NCI-H345 treated with DMSO at 0.1 percent for 48 hours (cell line): Measurements from ENCODE around the gene SUGP1.

Experiments used
- DNase-seq: peaks from one replicate; lab custom pipeline; 2025; ENCODE audit not compliant: unreplicated experiment; lab: John Stamatoyannopoulos, UW

Gene SUGP1

GRCh38 chr19:19342086-19343015, 22.0 kb upstream of the SUGP1 start:
- DNase-seq, result no peak

GRCh38 chr19:19341026-19341425, 20.7 kb upstream of the SUGP1 start:
- no peak for DNase-seq

GRCh38 chr19:19338082-19338481, 17.8 kb upstream of the SUGP1 start:
- no peak for DNase-seq

DNA sequence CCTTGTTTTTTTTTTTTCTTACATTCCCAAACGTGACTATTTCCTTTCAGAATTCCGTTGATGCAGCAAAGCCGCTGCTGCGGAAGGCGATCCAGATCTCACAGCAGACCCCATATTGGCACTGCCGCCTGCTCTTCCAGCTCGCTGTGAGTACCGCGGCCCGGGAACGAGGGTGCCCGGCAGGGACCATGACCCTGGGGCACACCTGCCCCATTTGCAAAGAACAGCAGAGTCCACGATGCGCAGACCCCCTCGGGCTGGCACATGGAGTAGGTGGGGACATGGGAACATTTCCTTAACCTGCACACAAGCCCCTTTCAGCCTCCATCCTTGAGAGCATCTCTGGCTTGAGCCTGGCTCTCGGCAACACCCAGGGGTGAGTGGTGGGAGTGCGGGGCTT, 16.8 kb upstream of the SUGP1 start:
- DNase-seq, result no peak

DNA sequence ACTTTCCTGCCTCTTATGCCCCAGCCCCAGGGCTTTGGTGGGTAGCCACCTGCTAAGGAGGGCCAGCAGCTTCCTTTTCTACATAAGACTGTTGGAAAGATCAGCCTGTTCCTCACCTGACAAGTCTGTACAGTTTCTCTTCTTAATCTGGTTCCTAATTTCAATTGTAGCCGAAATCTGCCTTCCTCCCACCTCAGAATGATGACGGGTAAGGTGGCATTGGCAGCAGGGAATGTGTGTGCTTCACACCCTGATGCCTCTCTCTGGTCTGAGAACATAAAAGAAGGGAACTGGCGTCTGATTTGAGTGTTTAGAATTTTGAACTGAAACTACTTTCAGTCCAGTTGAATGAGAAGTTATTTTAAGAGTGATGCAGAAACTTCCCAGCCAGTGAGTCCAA, 16.3 kb upstream of the SUGP1 start:
- no peak for DNase-seq

DNA sequence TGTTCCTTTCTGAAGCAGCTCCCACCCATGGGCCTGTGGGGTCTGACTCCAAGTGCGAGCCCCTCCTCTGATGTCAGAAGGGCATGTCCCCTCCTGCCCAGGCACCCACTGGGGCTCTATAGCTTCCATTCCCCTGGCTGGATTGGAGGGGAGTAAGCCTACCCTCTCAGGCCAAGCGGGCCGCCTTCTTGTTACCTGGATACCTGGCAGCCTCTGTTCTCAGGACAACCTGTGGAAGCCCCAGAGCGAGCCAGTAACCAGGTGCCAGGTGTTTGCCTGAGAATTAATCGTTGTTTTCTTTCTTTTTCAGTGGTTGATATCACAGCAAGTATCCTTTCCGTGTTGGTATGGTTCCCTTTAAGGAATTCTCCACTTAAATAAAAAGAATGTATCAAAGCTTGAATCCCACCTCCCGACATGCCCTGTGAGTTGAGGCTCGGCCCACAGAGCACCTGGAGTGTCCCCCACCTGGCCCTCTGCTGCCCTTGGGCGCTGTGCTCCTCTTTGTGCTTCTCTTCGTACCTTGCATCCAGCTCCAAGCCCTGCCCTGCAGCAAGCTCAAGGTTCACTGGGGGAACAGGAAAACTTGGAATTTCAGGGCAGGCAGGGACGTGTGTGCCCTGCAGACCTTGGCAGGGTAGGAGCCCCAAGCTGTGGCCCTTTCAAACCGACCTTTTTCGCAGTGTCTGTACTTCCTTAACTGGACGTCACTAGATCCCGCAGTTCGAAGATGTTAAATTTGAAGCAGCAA, 15.3 kb upstream of the SUGP1 start:
- DNase-seq, result no peak

DNA sequence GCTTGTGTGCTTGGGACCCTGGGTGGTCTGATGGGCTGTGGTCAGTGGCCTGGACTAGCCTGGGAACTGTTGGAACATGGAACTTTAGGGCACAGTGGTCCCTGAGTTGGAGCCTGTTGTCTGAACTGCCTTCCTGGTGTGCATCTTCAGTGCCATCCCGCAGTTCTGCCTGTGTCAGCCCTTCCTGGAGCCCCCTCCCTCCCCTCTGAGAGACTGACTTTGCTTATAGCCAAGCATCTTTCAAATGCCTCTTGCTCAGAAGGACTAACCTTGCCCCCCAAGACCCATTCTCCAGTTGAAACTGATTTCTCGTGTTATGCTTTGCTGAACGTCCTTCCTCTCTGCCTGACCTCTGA, 14.7 kb upstream of the SUGP1 start:
- no peak for DNase-seq

GRCh38 chr19:19334063-19334988, 14.0 kb upstream of the SUGP1 start:
- no peak for DNase-seq

DNA sequence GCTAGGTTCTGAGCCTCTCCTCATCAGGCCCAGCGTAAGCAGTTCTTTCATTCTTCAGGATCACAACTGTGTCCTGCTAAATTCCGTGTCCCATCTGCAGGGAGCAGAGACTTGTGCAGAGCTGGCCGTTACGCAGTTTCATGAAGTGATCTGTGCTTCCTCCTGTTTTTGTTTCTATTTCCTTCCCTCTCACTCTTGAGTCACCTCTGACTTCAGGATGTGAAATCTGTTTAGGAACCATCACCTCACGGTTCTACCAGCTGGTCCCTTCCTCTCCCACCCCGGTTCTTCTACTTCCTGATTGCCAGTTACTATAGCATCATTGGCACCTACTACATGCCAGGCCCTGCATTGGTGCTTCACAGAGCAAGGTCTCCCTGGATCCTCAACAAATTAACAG, 8.8 kb upstream of the SUGP1 start:
- DNase-seq, result no peak

DNA sequence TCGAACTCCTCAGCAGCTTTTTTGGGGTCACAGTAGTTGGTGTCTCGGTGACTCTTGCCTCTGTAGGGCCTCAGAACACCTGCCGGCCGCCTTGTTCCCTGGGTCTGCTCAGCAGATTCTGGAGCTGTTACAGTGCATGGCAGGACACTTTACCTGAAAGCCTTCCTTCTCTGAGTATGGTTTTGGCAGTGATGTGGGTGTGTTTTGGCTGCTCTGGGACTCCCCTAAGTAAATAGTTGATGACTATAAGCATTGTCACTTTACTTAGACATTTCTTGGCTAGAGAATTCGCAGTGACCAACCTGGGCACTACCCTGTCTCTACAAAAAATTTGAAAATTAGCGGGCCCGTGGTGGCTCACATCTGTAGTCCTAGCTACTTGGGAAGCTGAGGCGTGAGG, 7.4 kb upstream of the SUGP1 start:
- DNase-seq, result no peak

DNA sequence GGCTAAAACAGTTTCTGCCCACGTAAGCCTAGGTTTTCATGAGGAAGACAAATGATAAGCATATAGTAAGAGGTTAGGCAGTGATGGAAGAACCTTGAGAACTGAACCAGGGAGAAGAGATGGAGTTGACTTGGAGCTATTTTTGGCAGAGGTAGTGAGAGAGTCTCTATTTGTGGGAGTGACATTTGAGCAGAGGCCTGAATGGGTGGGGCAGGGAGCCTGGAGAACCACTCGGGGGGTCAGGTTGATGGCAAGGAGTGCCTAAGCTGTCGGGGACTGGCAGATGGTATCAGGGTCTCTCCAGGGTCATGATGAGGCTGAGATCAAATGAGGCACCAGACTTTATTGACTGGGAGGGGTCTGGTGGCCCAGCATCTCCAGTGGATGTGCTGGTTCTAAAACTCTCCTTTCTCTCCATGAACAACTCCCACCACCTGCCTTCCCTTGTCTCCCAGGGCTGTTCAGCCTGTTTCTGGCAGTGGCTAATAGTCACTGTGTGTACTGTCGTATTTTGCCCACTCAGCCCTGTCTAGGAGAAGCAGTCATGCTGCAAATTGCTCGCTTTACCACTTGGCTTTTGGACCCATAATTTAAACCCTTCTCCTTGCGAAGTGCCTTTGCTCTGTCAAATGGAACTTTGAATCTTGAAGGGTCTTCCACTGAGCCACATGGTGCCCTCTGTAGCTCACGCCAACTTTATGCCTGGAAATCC, 3.9 kb upstream of the SUGP1 start:
- no peak for DNase-seq

DNA sequence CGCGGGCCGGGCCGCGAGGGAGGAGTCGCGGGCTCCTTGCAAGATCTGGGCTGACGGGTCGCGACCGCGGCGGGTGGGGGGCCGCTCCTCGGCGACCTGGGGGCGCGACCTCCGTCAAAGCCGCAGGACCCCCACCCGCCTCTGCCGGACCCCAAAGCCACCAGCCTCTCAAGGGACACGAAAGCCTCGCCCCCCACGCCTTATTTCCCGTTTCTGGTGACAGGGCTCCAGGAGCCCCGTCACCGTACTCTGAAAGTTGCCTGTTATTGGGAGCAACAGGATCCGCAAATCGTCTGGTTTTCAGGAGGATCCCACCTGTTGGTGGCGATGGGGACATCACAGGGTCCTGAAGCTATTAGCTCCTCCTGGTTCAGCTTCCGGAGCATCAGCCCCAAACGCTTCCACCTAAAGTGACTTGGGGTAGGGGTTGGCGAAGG, 850 bp upstream of the SUGP1 start:
- no peak for DNase-seq

DNA sequence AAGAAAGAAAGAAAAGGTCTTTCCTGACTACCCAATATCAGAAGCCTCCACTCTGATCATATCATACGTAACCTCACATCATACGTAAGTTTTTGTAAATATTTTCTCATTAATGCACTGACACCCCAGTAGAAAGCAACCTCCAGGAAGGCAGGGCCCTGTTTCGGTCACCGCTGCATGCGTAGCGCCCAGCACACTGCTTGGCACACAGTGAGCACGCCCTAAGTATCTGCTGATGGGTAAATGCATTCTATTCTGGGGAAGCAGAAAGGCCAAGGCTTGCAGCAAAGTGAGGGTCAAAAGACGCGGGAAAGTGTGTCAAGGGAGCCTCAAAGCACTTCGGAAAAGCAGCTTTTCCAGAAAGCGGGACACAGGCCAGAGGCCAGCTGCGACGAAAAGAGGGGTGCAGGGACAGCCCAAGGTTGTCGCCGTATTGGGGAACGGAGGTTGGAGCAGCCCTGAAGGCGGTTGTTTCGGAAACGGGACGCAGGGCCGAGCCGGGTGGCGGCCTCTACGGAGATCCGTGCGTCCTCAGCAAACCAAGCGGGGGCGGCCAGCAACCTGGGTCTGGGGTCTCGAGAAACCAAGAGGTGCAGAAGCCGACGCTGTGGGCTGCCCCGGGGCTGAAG, 463 bp downstream of the SUGP1 start:
- no peak for DNase-seq

DNA sequence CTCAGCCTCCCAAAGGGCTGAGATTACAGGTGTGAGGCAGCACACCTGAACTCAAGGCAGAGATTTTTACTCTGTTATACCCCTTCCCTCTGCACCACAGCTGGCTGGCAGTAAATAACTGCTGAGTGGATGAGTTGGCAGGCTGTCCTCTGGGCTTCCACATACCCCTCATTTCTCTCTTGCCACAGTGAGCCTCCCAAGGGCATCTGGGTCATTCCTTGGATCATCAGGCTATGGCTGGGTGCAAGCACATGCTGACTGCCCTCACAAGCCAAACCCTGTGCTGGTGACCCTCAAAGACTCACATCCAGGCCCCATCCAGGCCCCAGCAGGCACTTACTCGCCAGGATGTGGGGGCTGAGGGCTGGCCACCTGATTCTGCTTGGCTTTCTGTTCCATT, 4.2 kb downstream of the SUGP1 start:
- no peak for DNase-seq

GRCh38 chr19:19315444-19315843, 4.9 kb downstream of the SUGP1 start:
- DNase-seq, result no peak

DNA sequence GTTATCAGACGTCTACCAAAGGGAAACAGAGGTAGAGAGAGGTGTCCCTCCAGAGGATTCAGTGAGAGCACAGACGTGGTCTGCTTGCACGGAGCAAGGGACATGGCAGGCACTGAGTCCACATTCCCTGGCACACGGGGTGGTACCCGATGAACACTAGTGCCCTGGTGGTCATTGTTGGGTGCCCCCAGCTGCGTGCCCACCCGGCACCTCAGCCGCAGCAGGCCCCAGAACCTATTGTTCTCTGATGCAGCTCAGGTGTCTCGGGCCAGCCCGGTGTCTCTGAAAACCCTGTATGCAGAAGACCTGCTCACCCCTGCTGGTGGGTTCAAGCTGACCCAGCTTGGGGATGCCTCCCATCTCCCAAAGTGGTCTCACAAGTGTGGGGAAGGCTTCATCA, 11.9 kb downstream of the SUGP1 start:
- no peak for DNase-seq

- no peak for DNase-seq
These were observed 14.1 kb downstream of the SUGP1 start for GRCh38 chr19:19306191-19306590.

DNA sequence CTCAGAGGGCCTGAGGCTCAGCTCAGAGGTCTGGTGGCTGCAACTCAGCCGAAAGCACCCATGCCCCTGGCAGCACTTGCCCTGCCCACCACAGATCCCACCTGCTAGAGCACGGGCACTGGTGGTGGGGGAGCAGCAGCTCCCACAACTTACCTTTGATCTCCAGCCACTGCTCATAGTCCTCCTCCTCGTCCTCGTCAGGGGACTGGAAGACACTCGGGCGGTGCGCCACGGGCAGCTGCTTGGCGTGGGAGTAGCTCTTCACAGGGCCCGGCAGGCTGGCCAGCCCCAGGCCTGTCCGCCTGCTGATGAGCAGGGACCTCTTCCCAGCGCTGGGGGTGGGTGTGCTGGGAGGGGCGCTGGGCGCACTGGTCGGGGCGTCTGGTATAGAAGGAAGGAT, 14.6 kb downstream of the SUGP1 start:
- no peak for DNase-seq

DNA sequence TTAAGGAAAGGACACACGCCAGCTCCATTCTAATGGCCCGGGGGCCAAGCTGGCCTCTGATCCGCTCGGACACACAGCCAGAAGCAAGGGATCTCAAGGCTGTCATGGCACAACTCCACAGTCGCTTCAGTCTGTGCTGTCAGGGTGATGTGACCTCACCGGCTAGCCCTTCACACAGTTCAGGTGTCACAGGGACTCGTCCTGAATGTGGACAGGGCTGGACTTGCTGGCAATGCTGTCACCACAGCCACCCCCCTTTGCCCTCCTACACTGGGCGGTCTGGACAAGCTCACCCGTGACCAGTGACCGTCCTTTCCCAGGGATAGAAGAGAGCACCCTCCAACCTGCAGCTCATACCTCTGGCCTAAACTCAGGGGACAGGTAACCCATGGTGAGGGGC, 15.2 kb downstream of the SUGP1 start:
- DNase-seq, result no peak
